BLaER1 treated with 17β-estradiol and CSF1 and Interleukin-3, amounts not matched to agents 10 nM and 100 nM (cell line): ENCODE results near the gene PCK1.

Experiments
- H3K27ac ChIP-seq, 11 experiments: shearing (Covaris generic); formaldehyde crosslinking; 2 replicates each; pipeline ENCODE4 v1.8.1; 2022
- H3K27me3 ChIP-seq, 11 experiments: shearing (Covaris generic); formaldehyde crosslinking; 2 replicates each; pipeline ENCODE4 v1.8.1; 2022
- H3K36me3 ChIP-seq, 11 experiments: shearing (Covaris generic); formaldehyde crosslinking; 2 replicates each; pipeline ENCODE4 v1.8.1; 2022
- H3K4me1 ChIP-seq, 10 experiments: shearing (Covaris generic); formaldehyde crosslinking; 2 replicates each; pipeline ENCODE4 v1.8.1; 2022
- H3K4me2 ChIP-seq, 11 experiments: shearing (Covaris generic); formaldehyde crosslinking; 2 replicates each; pipeline ENCODE4 v1.8.1; 2022
- H3K4me3 ChIP-seq, 10 experiments: shearing (Covaris generic); formaldehyde crosslinking; 2 replicates each; pipeline ENCODE4 v1.8.1; 2022
- H3K9ac ChIP-seq, 11 experiments: shearing (Covaris generic); formaldehyde crosslinking; 2 replicates each; pipeline ENCODE4 v1.8.1; 2022
- H3K9me3 ChIP-seq, 11 experiments: shearing (Covaris generic); formaldehyde crosslinking; replicated peaks in 1 of 11; 2 replicates each; pipeline ENCODE4 v1.8.1; 2022
- H4K20me1 ChIP-seq, 11 experiments: shearing (Covaris generic); formaldehyde crosslinking; 2 replicates each; pipeline ENCODE4 v1.8.1; 2022
- Cebpa-rat ChIP-seq, 11 experiments: shearing (Covaris generic); IDR thresholded peaks; 2 replicates each; pipeline ENCODE4 v1.8.1; 2022

PCK1 gene

GRCh38 chr20:57544838-57545564, 15.9 kb upstream of the PCK1 start:
- Histone ChIP-seq H3K9me3 (no peaks in the 10 kb centered on the region), H3K36me3 (no peaks in the 10 kb centered on the region), H3K4me3 (no peak overlapping the region), H3K4me1 (no peaks in the 10 kb centered on the region), H3K4me2 (no peak overlapping the region), H4K20me1 (no peaks in the 10 kb centered on the region), H3K27me3 (no peaks in the 10 kb centered on the region), H3K9ac (no peak overlapping the region), H3K27ac (no peak overlapping the region)
- no peak for TF ChIP-seq Cebpa-rat (IDR thresholded peaks at IDR 0.05)

GRCh38 chr20:57545927-57546662, 14.8 kb upstream of the PCK1 start:
- H3K9ac ChIP-seq = no peak overlapping the region
- H3K36me3 ChIP-seq = no peaks in the 10 kb centered on the region
- no peak overlapping the region for H3K27ac ChIP-seq
- H3K27me3 ChIP-seq = no peaks in the 10 kb centered on the region
- no peaks in the 10 kb centered on the region for H3K9me3 ChIP-seq
- TF ChIP-seq Cebpa-rat (IDR thresholded peaks at IDR 0.05) = no peak
- H3K4me1 ChIP-seq = no peaks in the 10 kb centered on the region
- no peaks in the 10 kb centered on the region for H4K20me1 ChIP-seq
- H3K4me3 ChIP-seq = no peak overlapping the region
- no peak overlapping the region for H3K4me2 ChIP-seq

GRCh38 chr20:57546956-57547649, 13.8 kb upstream of the PCK1 start:
- no peak for TF ChIP-seq Cebpa-rat (IDR thresholded peaks at IDR 0.05)
- Histone ChIP-seq H3K4me2 (no peak overlapping the region), H3K9me3 (no peaks in the 10 kb centered on the region), H3K36me3 (no peaks in the 10 kb centered on the region), H3K27me3 (no peaks in the 10 kb centered on the region), H3K9ac (no peak overlapping the region), H3K4me3 (no peak overlapping the region), H4K20me1 (no peaks in the 10 kb centered on the region), H3K4me1 (peaks cover 0 to 7% (median 0%) of the 10 kb centered on the region in 10 experiments; a peak in 1 of 20 replicates), H3K27ac (no peak overlapping the region)

GRCh38 chr20:57548177-57549058, 12.5 kb upstream of the PCK1 start:
- no peaks in the 10 kb centered on the region for H3K9me3 ChIP-seq
- H3K36me3 ChIP-seq = no peaks in the 10 kb centered on the region
- H4K20me1 ChIP-seq = no peaks in the 10 kb centered on the region
- H3K27me3 ChIP-seq = no peaks in the 10 kb centered on the region
- no peak overlapping the region for H3K9ac ChIP-seq
- H3K4me2 ChIP-seq = no peak overlapping the region
- no peak overlapping the region for H3K4me3 ChIP-seq
- TF ChIP-seq Cebpa-rat (IDR thresholded peaks at IDR 0.05) = no peak
- H3K4me1 ChIP-seq = peaks cover 0 to 7% (median 0%) of the 10 kb centered on the region in 10 experiments; a peak in 1 of 20 replicates
- no peak overlapping the region for H3K27ac ChIP-seq

GRCh38 chr20:57552471-57552870, 8.4 kb upstream of the PCK1 start:
- Histone ChIP-seq H3K27ac (no peak overlapping the region), H3K9me3 (no peaks in the 10 kb centered on the region)

GRCh38 chr20:57553376-57554018, 7.4 kb upstream of the PCK1 start:
- Histone ChIP-seq H3K4me2 (no peak overlapping the region), H3K27ac (no peak overlapping the region), H3K27me3 (no peaks in the 10 kb centered on the region), H4K20me1 (no peaks in the 10 kb centered on the region), H3K4me1 (peaks cover 0 to 11% (median 2%) of the 10 kb centered on the region in 10 experiments; a peak in 11 of 20 replicates), H3K9me3 (no peaks in the 10 kb centered on the region), H3K36me3 (no peaks in the 10 kb centered on the region), H3K9ac (no peak overlapping the region), H3K4me3 (no peak overlapping the region)
- TF ChIP-seq Cebpa-rat (IDR thresholded peaks at IDR 0.05) = no peak

More at GRCh38 chr20:57552471-57552870, 8.4 kb upstream of the PCK1 start:
- Histone ChIP-seq H3K9ac (no peak overlapping the region), H3K36me3 (no peaks in the 10 kb centered on the region), H3K4me2 (no peak overlapping the region), H4K20me1 (no peaks in the 10 kb centered on the region), H3K27me3 (no peaks in the 10 kb centered on the region), H3K4me3 (no peak overlapping the region), H3K4me1 (peaks cover 0 to 7% (median 0%) of the 10 kb centered on the region in 10 experiments; a peak in 1 of 20 replicates)
- TF ChIP-seq Cebpa-rat (IDR thresholded peaks at IDR 0.05) = no peak

- no peaks in the 10 kb centered on the region for H3K27me3 ChIP-seq
- H3K27ac ChIP-seq = no peak overlapping the region
- no peak for TF ChIP-seq Cebpa-rat (IDR thresholded peaks at IDR 0.05)
- H3K9ac ChIP-seq = no peak overlapping the region
- H3K4me3 ChIP-seq = no peak overlapping the region
- H3K36me3 ChIP-seq = no peaks in the 10 kb centered on the region
- H4K20me1 ChIP-seq = no peaks in the 10 kb centered on the region
- H3K4me2 ChIP-seq = no peak overlapping the region
- H3K4me1 ChIP-seq = peaks cover 0 to 32% (median 21%) of the 10 kb centered on the region in 10 experiments; a peak in 13 of 20 replicates
- H3K9me3 ChIP-seq = no peaks in the 10 kb centered on the region
These were observed 5.3 kb upstream of the PCK1 start for GRCh38 chr20:57555457-57556184.

- Histone ChIP-seq H3K36me3 (no peaks in the 10 kb centered on the region), H4K20me1 (no peaks in the 10 kb centered on the region), H3K4me1 (peaks cover 0 to 33% (median 21%) of the 10 kb centered on the region in 10 experiments; a peak in 13 of 20 replicates), H3K4me2 (no peak overlapping the region), H3K4me3 (no peak overlapping the region), H3K27ac (no peak overlapping the region), H3K9ac (no peak overlapping the region), H3K27me3 (no peaks in the 10 kb centered on the region), H3K9me3 (no peaks in the 10 kb centered on the region)
- no peak for TF ChIP-seq Cebpa-rat (IDR thresholded peaks at IDR 0.05)
These were observed 4.0 kb upstream of the PCK1 start for GRCh38 chr20:57556980-57557274.
